CD14-positive monocyte (primary cell): Measurements from ENCODE around the gene ATG7. TPM values are rescaled to one million over a fixed set of nuclear protein-coding genes. Genes with fewer than 3 reads are reported as not detected.

Source experiments
- DNase-seq, 3 donors: peaks; one replicate each; pipeline ENCODE4 v3.0.0-alpha.2; 2011 to 2022
- H2AFZ ChIP-seq: 2 replicates; pipeline ENCODE4 v1.6.0; 2012; ENCODE audit warnings: mild to moderate bottlenecking, low read depth, low read length, inconsistent platforms; ENCODE audit not compliant: insufficient read depth, poor library complexity, severe bottlenecking
- H3K27ac ChIP-seq, 2 donors: 1 replicate in 1 of 2; 2 replicates in 1 of 2; pipeline ENCODE4 v1.5.1; 2012 to 2013; ENCODE audit warnings: low read length in 2 of 2, control low read depth in 1 of 2, inconsistent platforms in 1 of 2, low read depth in 1 of 2, mild to moderate bottlenecking in 1 of 2
- H3K27me3 ChIP-seq, 2 donors: one replicate each; pipeline versions ENCODE4 v1.6.0 to v1.6.1; 2011 to 2013; ENCODE audit warnings: low read length in 2 of 2; ENCODE audit not compliant: control insufficient read depth in 2 of 2, insufficient read depth in 2 of 2
- H3K36me3 ChIP-seq, 2 donors: replicated peaks in 1 of 2; 1 replicate in 1 of 2; 2 replicates in 1 of 2; pipeline versions ENCODE4 v1.5.1 to v1.6.1; 2012 to 2013; ENCODE audit warnings: low read length in 2 of 2, control low read depth in 1 of 2, inconsistent platforms in 1 of 2, mild to moderate bottlenecking in 1 of 2; ENCODE audit not compliant: insufficient read depth in 2 of 2, control insufficient read depth in 1 of 2
- H3K4me1 ChIP-seq, 2 donors: 1 replicate in 1 of 2; 2 replicates in 1 of 2; pipeline versions ENCODE4 v1.5.1 to v1.6.1; 2012 to 2013; ENCODE audit warnings: low read length in 2 of 2, control low read depth in 1 of 2, inconsistent platforms in 1 of 2, mild to moderate bottlenecking in 1 of 2, moderate library complexity in 1 of 2; ENCODE audit not compliant: insufficient read depth in 2 of 2, control insufficient read depth in 1 of 2
- H3K4me2 ChIP-seq: replicated peaks from 2 replicates; pipeline ENCODE3; 2012; ENCODE audit warnings: low read length, moderate library complexity, mild to moderate bottlenecking; ENCODE audit not compliant: poor library complexity, severe bottlenecking; ENCODE audit errors: extremely low read depth
- H3K4me3 ChIP-seq, 3 experiments: fragments of 200-600 bp in 1 of 3; sonication (generic) in 1 of 3; replicated peaks in 1 of 3; 1 replicate in 2 of 3; 2 replicates in 1 of 3; pipeline ENCODE4 v1.5.1; 2011 to 2013; ENCODE audit warnings: low read length in 3 of 3, mild to moderate bottlenecking in 3 of 3, control low read depth in 2 of 3, low read depth in 2 of 3, inconsistent platforms in 1 of 3, moderate library complexity in 1 of 3
- H3K79me2 ChIP-seq: 2 replicates; pipeline ENCODE4 v1.6.0; 2012; ENCODE audit warnings: mild to moderate bottlenecking, control low read depth, inconsistent platforms, low read length, moderate library complexity; ENCODE audit not compliant: insufficient read depth
- H3K9ac ChIP-seq: 2 replicates; pipeline ENCODE4 v1.6.0; 2017; ENCODE audit warnings: low read length, mild to moderate bottlenecking; ENCODE audit not compliant: insufficient read depth, poor library complexity, severe bottlenecking
- H3K9me3 ChIP-seq, 2 donors: replicated peaks in 1 of 2; 1 replicate in 1 of 2; 2 replicates in 1 of 2; pipeline versions ENCODE4 v1.5.1 to v1.6.1; 2012 to 2013; ENCODE audit warnings: low read length in 2 of 2, control low read depth in 1 of 2; ENCODE audit not compliant: control insufficient read depth in 1 of 2, insufficient read depth in 1 of 2
- H4K20me1 ChIP-seq: 2 replicates; pipeline ENCODE4 v1.6.0; 2012; ENCODE audit warnings: mild to moderate bottlenecking, low read length, control low read depth, moderate library complexity; ENCODE audit not compliant: insufficient read depth
- H3K27ac Mint-ChIP-seq, 7 donors: one replicate each; pipeline ENCODE4 v1.8.0; 2020; ENCODE audit warnings: mild to moderate bottlenecking in 7 of 7, mixed read lengths in 7 of 7, moderate library complexity in 6 of 7, inconsistent platforms in 2 of 7
- H3K27me3 Mint-ChIP-seq, 3 donors: one replicate each; pipeline ENCODE4 v1.8.0; 2021 to 2022; ENCODE audit warnings: low read depth in 3 of 3, mild to moderate bottlenecking in 3 of 3, mixed read lengths in 3 of 3, moderate library complexity in 3 of 3, inconsistent platforms in 1 of 3
- H3K36me3 Mint-ChIP-seq, 2 donors: one replicate each; pipeline ENCODE4 v1.8.0; 2020; ENCODE audit warnings: mixed read lengths in 2 of 2, inconsistent platforms in 1 of 2, mild to moderate bottlenecking in 1 of 2
- H3K4me1 Mint-ChIP-seq: one replicate; pipeline ENCODE4 v1.8.0; 2020; ENCODE audit warnings: mild to moderate bottlenecking, mixed read lengths
- H3K4me3 Mint-ChIP-seq, 2 donors: one replicate each; pipeline ENCODE4 v1.8.0; 2020; ENCODE audit warnings: mild to moderate bottlenecking in 2 of 2, mixed read lengths in 2 of 2, moderate library complexity in 1 of 2
- H3K9me3 Mint-ChIP-seq, 7 donors: one replicate each; pipeline ENCODE4 v1.8.0; 2020 to 2022; ENCODE audit warnings: mixed read lengths in 7 of 7, mild to moderate bottlenecking in 6 of 7, moderate library complexity in 6 of 7, inconsistent platforms in 2 of 7
- WGBS: methylation state at CpG from one replicate; pipeline ENCODE4 v1.1.5; 2013; ENCODE audit warnings: missing lambda C conversion rate; ENCODE audit not compliant: insufficient coverage; 5-methylcytosine and 5-hydroxymethylcytosine counted together
- intact Hi-C, 2 donors: fragments of 100-400 bp; cut with micrococcal nuclease; formaldehyde crosslinking; loops; one replicate each; pipeline versions ENCODE4 v1.15.0 to v1.15.1; 2023
- polyA plus RNA-seq, 3 donors: library from polyadenylated mRNA; depleted of rRNA in 1 of 3; unstranded in 2 of 3; stranded (reverse) in 1 of 3; fragments of 300-500 nt in 2 of 3; fragments of >200 nt in 1 of 3; fragmentation: Illumina TruSeq in 2 of 3; gene quantifications; 1 replicate in 2 of 3; 2 replicates in 1 of 3; pipeline ENCODE4 v1.2.3, GENCODE V29; 2012 to 2021
- TF ChIP-seq, protein P1 (sequence below): fragments of 200-600 bp; IDR thresholded peaks from one replicate; pipeline ENCODE4 v1.8.0; 2022; ENCODE audit warnings: antibody characterized with exemption, mild to moderate bottlenecking

ATG7 gene
- polyA plus RNA-seq, 3 donors: 57.4 to 101 (median 89.7) TPM

DNA sequence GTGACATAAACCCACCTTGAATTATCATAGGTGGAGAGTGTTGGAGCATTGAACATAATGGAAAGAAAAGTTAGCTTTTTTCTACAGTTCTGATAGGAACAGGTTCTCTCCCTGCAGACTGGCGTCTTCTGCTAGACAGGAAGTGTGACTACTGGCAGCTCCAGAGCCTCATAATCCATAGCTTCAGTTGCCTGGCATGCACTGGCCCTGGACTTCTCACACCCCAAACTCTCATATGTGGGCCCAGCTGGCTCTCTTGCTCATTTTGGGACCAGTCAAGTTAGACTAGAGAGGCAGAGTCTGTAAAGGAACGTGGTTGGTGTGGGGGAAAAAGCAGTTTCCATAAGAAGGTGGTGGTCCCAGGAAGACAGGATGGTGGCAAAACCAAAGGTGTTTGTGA lies 191.4 kb downstream of the ATG7 start:
- TF ChIP-seq, protein P1, sequence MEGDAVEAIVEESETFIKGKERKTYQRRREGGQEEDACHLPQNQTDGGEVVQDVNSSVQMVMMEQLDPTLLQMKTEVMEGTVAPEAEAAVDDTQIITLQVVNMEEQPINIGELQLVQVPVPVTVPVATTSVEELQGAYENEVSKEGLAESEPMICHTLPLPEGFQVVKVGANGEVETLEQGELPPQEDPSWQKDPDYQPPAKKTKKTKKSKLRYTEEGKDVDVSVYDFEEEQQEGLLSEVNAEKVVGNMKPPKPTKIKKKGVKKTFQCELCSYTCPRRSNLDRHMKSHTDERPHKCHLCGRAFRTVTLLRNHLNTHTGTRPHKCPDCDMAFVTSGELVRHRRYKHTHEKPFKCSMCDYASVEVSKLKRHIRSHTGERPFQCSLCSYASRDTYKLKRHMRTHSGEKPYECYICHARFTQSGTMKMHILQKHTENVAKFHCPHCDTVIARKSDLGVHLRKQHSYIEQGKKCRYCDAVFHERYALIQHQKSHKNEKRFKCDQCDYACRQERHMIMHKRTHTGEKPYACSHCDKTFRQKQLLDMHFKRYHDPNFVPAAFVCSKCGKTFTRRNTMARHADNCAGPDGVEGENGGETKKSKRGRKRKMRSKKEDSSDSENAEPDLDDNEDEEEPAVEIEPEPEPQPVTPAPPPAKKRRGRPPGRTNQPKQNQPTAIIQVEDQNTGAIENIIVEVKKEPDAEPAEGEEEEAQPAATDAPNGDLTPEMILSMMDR: no peak
- no peaks in the 10 kb centered on the region for H3K4me1 ChIP-seq
- 90% methylated on average over 2 of the region's 2 CpGs for WGBS
- no peak overlapping the region for H2AFZ ChIP-seq
- no peak overlapping the region for H3K9ac ChIP-seq
- H3K9me3 ChIP-seq: no peaks in the 10 kb centered on the region
- no peaks in the 10 kb centered on the region for H3K27me3 ChIP-seq
- no peak overlapping the region for H3K4me3 ChIP-seq
- H3K27me3 Mint-ChIP-seq: peaks cover 0 to 2% (median 0%) of the 10 kb centered on the region in 3 donors
- H4K20me1 ChIP-seq: peaks cover 87% of the 10 kb centered on the region
- intact Hi-C loops: no loop called here
- DNase-seq: no peak
- H3K79me2 ChIP-seq: peaks cover 18% of the 10 kb centered on the region
- no peak overlapping the region for H3K4me2 ChIP-seq
- peaks cover 52 to 62% of the 10 kb centered on the region in 2 donors for H3K36me3 Mint-ChIP-seq
- H3K27ac Mint-ChIP-seq: peak overlapping the region in 4 of 7 donors; percentile 2 to 52 (median 28)
- H3K4me3 Mint-ChIP-seq: no peak overlapping the region
- no peaks in the 10 kb centered on the region for H3K4me1 Mint-ChIP-seq
- H3K36me3 ChIP-seq: peaks cover 33 to 91% of the 10 kb centered on the region in 2 donors
- no peaks in the 10 kb centered on the region for H3K9me3 Mint-ChIP-seq
- peak overlapping the region in 1 of 2 donors; percentile 6 for H3K27ac ChIP-seq

DNA sequence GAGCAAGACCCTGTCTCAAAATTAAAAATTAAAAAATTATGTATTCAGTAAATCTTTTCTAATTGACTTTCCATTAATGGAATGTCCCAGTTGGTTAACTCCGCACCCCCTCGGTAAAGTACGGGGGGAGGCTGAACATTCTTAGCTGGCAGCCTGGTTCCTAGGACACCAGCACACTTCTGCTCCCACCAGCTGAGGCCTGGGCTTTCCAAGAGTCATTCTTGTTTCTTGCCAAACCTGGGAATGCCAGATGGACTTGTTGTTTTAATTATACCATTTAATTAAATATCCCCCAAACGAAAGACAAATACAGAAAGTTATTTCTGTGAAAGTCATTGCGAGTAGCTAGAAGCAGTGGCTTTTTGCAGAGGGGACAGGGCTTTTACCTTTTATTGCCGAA lies 192.2 kb downstream of the ATG7 start:
- Mint-ChIP-seq H3K36me3 (peaks cover 52 to 65% of the 10 kb centered on the region in 2 donors), H3K27ac (no peak overlapping the region), H3K4me1 (no peaks in the 10 kb centered on the region), H3K4me3 (no peak overlapping the region), H3K9me3 (no peaks in the 10 kb centered on the region), H3K27me3 (peaks cover 0 to 2% (median 0%) of the 10 kb centered on the region in 3 donors)
- Histone ChIP-seq H2AFZ (no peak overlapping the region), H3K27me3 (no peaks in the 10 kb centered on the region), H3K9me3 (no peaks in the 10 kb centered on the region), H4K20me1 (peaks cover 87% of the 10 kb centered on the region), H3K36me3 (peaks cover 37 to 91% of the 10 kb centered on the region in 2 donors), H3K4me3 (no peak overlapping the region), H3K4me2 (no peak overlapping the region), H3K27ac (no peak overlapping the region), H3K79me2 (peaks cover 18% of the 10 kb centered on the region), H3K4me1 (no peaks in the 10 kb centered on the region), H3K9ac (no peak overlapping the region)
- intact Hi-C loops: no loop called here
- no peak for DNase-seq
- TF ChIP-seq, protein P1: no peak
- WGBS: 80% methylated on average over 1 of the region's 6 CpGs
